Retinal pigment epithelial cell (primary cell): ENCODE measurements around the gene ENKUR.
A peak's percentile ranks its signal among the peaks of the same experiment; 100 is the strongest.
"Not testable (repeated sequence)": the region's sequence is repeated elsewhere in the genome, so short reads cannot be mapped to it uniquely, and the experiment has no call there.

ENCODE experiments used
- DNase-seq: peaks from one replicate; pipeline ENCODE4 v3.0.0-alpha.2; 2010; ENCODE audit warnings: low read depth
- H3K4me3 ChIP-seq: 2 replicates; pipeline ENCODE4 v1.5.1; 2011; ENCODE audit warnings: mild to moderate bottlenecking, low read length, control low read depth, moderate library complexity
- TF ChIP-seq, protein P1 (sequence below): conservative IDR thresholded peaks from 2 replicates; pipeline ENCODE4 v1.5.1; 2011; ENCODE audit warnings: low read depth, low read length, control low read depth, inconsistent platforms

Gene ENKUR

DNA sequence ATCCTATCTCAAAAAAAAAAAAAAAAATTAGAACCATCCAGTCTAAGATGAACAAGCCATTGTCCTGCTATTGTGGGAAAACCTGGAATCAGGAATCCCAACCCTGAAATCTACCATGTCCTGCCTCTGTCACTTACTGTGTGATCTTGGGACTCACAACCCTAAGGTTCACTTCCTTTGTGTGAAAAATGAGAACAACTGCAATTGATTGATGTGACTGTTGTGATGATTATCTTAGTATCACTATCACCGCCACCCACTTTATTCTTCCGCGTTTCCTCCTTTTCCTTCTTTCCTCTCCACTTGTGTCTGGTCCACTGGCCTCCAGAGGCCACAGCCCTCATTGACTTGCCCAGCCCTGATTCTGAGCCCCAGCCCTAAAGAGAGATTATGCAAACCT, 50.9 kb downstream of the ENKUR start:
- no peak overlapping the region for H3K4me3 ChIP-seq
- DNase-seq: no peak
- TF ChIP-seq, protein P1, sequence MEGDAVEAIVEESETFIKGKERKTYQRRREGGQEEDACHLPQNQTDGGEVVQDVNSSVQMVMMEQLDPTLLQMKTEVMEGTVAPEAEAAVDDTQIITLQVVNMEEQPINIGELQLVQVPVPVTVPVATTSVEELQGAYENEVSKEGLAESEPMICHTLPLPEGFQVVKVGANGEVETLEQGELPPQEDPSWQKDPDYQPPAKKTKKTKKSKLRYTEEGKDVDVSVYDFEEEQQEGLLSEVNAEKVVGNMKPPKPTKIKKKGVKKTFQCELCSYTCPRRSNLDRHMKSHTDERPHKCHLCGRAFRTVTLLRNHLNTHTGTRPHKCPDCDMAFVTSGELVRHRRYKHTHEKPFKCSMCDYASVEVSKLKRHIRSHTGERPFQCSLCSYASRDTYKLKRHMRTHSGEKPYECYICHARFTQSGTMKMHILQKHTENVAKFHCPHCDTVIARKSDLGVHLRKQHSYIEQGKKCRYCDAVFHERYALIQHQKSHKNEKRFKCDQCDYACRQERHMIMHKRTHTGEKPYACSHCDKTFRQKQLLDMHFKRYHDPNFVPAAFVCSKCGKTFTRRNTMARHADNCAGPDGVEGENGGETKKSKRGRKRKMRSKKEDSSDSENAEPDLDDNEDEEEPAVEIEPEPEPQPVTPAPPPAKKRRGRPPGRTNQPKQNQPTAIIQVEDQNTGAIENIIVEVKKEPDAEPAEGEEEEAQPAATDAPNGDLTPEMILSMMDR: no peak

DNA sequence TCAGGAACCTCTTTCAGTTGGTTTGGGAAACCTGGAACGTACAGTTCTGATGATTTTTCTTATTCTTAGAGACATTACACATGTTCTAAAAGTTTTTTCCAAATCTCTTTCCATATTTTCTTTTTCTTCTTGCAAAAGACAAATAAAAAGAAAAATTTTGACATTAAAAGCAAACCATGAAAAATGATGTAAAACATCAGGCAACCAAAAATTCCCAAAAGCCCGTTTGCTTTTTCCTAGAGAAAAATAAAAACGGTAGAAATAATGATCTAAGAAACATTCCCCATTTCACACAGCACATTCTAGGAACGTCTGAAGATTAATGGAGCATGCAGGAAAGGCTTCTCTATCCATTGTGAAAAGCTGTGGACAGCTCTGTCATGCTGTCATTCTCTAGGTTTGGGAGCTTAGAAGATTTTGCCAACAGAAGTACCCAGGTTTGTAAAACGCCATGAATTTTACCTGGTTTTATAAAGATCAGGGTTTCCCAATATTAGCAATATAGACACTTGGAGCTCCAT, 52.4 kb downstream of the ENKUR start:
- H3K4me3 ChIP-seq: no peak overlapping the region
- TF ChIP-seq, protein P1: no peak
- DNase-seq: no peak

DNA sequence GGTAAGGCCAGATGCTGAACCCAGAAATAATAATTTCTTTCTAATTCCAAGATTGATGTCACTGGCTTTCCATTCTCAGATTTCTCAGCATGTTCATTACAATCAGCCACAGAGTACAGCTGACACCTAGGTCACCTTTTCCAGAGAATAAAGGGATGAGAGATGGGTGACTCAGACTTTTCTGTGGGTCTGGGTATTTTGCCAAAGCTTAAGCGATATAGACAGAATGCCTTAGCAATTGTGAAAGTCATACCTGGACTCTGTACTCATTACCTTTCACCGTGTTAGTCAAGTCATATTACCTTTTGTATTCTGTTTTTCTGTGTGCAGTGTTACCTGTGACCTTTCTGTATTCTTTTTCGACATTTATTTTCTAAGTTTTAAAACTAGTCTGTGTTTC, 53.0 kb downstream of the ENKUR start:
- TF ChIP-seq, protein P1: no peak
- no peak overlapping the region for H3K4me3 ChIP-seq
- peak; percentile 25 for DNase-seq

DNA sequence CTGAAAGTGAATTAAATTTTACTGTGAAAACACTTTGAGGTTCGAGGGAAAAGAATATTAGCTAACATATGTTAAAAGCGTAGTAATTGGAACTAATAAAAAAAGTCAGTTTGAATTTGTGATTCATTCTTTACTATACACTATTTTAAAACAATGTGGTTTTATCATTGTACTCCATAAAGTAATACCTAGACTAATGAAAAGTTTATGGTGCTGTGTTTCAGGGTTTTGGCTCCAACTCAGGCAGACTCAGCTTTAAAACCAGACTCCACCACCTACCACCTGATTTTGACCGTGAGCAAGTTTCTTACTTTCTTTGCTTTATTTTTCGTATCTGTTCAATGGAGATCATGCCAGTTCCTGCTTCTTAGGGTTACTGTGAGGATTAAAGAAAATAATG, 54.4 kb downstream of the ENKUR start:
- H3K4me3 ChIP-seq: no peak overlapping the region
- no peak for DNase-seq
- TF ChIP-seq, protein P1: no peak

DNA sequence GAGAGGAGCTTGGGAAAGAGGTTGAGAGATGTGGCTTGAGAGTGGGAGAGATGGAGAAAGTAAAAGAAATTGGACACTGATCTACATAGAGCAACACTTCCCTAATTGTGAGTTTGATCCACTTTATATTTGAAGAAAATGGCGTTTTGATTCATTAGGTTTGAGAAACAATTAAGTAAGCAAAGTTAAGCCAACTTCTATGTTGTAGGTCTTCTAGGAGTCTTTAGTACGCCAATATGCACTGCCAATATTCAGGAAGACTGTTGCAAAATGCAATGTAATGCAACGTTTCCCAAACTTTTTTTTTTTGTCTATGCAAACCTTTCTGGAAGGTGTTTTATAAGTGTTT, 56.6 kb downstream of the ENKUR start:
- H3K4me3 ChIP-seq: no peak overlapping the region
- TF ChIP-seq, protein P1: no peak

DNA sequence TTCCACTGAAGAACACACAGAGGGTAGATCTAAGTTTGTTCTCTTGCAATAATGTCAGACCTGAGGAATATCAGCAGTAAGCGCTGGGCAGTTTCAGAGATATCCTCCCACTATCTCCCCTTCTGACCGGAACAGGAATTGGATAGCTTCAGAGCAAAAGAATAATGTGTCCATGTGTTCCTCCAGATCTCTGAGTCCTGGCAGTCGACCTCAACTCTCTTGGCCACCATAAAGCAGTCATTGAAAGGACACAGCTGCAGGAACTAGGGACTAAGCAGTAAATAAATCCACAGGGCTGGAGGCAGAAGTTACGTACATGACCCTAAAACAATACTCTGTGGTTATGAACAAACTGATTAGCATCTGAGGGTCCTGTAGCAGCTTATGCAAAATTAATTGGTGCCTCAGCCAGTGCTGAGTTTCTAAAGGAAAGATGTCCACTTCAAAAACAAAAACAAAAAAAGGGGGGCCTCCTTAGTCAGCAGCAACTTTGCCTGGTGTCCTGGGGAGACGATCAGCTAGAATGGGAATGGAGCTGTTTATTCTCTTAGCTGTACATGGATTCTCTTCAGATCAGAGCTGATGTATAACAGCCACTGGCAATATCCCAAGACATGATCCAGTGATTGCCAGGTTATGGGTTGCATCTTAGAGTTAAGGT, 57.1 kb downstream of the ENKUR start:
- no peak overlapping the region for H3K4me3 ChIP-seq
- DNase-seq: no peak
- TF ChIP-seq, protein P1: no peak

More for the DNA sequence above, 56.6 kb downstream of the ENKUR start:
- no peak for DNase-seq

DNA sequence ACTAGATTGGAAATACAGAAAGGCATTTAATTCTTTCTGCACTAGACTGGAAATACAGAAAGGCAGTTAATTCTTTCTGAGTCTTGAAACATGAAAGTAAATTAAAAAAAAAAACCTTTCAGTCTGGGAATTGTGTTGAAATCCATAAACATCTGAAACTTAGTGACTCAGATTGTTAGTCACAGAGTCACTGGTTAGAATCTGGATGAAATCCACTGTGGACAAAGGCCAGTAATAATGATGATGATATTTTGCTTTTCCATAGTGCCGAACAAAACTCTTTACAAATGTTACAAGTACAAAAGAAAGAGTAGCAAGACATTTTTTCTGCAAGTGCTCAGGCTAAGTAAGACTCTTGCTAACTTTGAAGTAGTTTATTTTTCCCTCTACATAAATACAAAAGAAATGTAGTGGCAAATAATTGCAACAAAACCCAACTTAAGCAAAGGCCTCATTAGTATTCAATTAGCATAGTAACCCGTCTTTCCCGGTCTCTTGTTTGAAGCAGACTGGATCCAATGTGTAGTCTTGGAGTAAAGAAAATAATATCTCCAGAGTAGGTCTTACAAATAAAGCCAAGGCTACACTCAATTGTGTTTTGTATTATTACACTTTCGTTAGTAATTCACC, 57.8 kb downstream of the ENKUR start:
- no peak overlapping the region for H3K4me3 ChIP-seq
- peak; percentile 77 for DNase-seq
- TF ChIP-seq, protein P1: no peak

DNA sequence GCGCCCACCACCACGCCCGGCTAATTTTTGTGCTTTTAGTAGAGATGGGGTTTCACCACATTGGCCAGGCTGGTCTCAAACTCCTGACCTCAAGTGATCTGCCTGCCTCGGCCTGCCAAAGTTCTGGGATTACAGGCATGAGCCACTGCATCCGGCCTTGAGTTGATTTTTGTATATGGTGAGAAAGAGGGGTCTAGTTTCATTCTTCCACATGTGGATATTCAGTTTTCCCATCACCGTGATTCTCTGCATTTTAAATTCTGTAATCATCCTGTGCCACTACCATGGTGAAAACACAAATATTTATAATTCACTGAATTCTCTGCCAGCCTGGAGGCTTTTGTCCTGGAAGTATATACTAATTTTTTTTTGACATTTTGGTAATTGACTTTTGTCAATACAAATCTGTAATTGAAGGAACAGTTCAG, 58.3 kb downstream of the ENKUR start:
- peak; percentile 26 for DNase-seq
- H3K4me3 ChIP-seq: not testable (repeated sequence)
